K562 (cell line): Measurements from ENCODE around the gene THAP9. TPM values are rescaled to one million over a fixed set of nuclear protein-coding genes. Genes with fewer than 3 reads are reported as not detected.

Source experiments
- ATAC-seq: fragments of 200-7000 bp; cut with Tn5 transposase; 3 replicates; pipeline ENCODE4 v1.9.1; 2020; ENCODE audit warnings: moderate library complexity
- BruUV-seq: library from RNA; stranded (reverse); fragments of 400-500 nt; replicated peaks from 2 replicates; lab custom pipeline; 2021; lab: Mats Ljungman, UMichigan
- CTCF ChIA-PET: fragments of 300-600 bp; formaldehyde crosslinking; extraction: SDS; loops from one replicate; lab custom pipeline; 2021; ENCODE audit warnings: low intra/inter-chr PET ratio; lab: Yijun Ruan, JAX
- POLR2A ChIA-PET: fragments of 300-600, 350-650 bp; sonication (Branson Sonifier 250); formaldehyde crosslinking; extraction: SDS; loops from one replicate; lab custom pipeline; 2021; ENCODE audit warnings: antibody characterized with exemption, inconsistent platforms; lab: Yijun Ruan, JAX
- DNase-seq, 4 experiments: peaks; one replicate each; pipeline versions ENCODE4 v3.0.0 to v3.0.0-alpha.2; 2011 to 2018; ENCODE audit warnings: low spot score in 3 of 4, mixed read lengths in 3 of 4; ENCODE audit errors: extremely low read depth in 1 of 4
- FAIRE-seq: peaks from 2 replicates; lab custom pipeline; 2011; peaks lifted over from hg19 to GRCh38; lab: Jason Lieb, UNC
- H2AFZ ChIP-seq: 2 replicates; pipeline ENCODE4 v1.6.0; 2011; ENCODE audit warnings: low read depth, low read length, control low read depth, inconsistent platforms
- H3K27ac ChIP-seq: fragments of 200-600 bp; 3 replicates; pipeline ENCODE4 v1.8.0; 2011; ENCODE audit warnings: low read depth, mild to moderate bottlenecking, control low read depth, inconsistent platforms, low read length, moderate library complexity, mixed read lengths; ENCODE audit errors: extremely low read depth
- H3K27me3 ChIP-seq, 2 experiments: fragments of 300-600 bp in 1 of 2; 2 replicates in 1 of 2; 3 replicates in 1 of 2; pipeline versions ENCODE4 v1.6.0 to v1.8.0; 2011; ENCODE audit warnings: inconsistent platforms in 2 of 2, low read length in 2 of 2, mild to moderate bottlenecking in 1 of 2, mixed read lengths in 1 of 2, moderate library complexity in 1 of 2; ENCODE audit not compliant: control insufficient read depth in 2 of 2, insufficient read depth in 2 of 2
- H3K36me3 ChIP-seq: fragments of 300-600 bp; 3 replicates; pipeline ENCODE4 v1.8.0; 2011; ENCODE audit warnings: mild to moderate bottlenecking, low read length, inconsistent platforms; ENCODE audit not compliant: control insufficient read depth, insufficient read depth
- H3K4me1 ChIP-seq, 2 experiments: fragments of 200-600 bp in 1 of 2; replicated peaks in 1 of 2; 2 replicates in 1 of 2; 3 replicates in 1 of 2; pipeline versions ENCODE4 v1.5.1 to v1.8.0; 2011; ENCODE audit warnings: inconsistent platforms in 2 of 2, low read length in 2 of 2, mild to moderate bottlenecking in 1 of 2, mixed read lengths in 1 of 2, moderate library complexity in 1 of 2; ENCODE audit not compliant: control insufficient read depth in 2 of 2, insufficient read depth in 2 of 2
- H3K4me2 ChIP-seq: 2 replicates; pipeline ENCODE4 v1.6.1; 2011; ENCODE audit warnings: low read length, control low read depth, inconsistent platforms, mixed read lengths; ENCODE audit not compliant: insufficient read depth
- H3K4me3 ChIP-seq: fragments of 200-600 bp; sonication (generic), shearing (Covaris generic); 2 replicates; pipeline ENCODE4 v1.5.1; 2016; ENCODE audit warnings: control low read depth, inconsistent platforms
- H3K79me2 ChIP-seq: fragments of 200-600 bp; 3 replicates; pipeline ENCODE4 v1.8.0; 2011; ENCODE audit warnings: low read length, inconsistent platforms; ENCODE audit not compliant: control insufficient read depth, insufficient read depth
- H3K9ac ChIP-seq, 2 experiments: 2 replicates each; pipeline versions ENCODE4 v1.6.0 to v1.6.1; 2011; ENCODE audit warnings: low read depth in 2 of 2, low read length in 2 of 2, control low read depth in 1 of 2, inconsistent platforms in 1 of 2, mild to moderate bottlenecking in 1 of 2, mixed read lengths in 1 of 2; ENCODE audit not compliant: insufficient read depth in 1 of 2
- H3K9me1 ChIP-seq: one replicate; pipeline ENCODE4 v1.6.0; 2011; ENCODE audit warnings: inconsistent platforms, mild to moderate bottlenecking, low read length, moderate library complexity; ENCODE audit not compliant: control insufficient read depth, insufficient read depth
- H3K9me3 ChIP-seq: replicated peaks from 2 replicates; pipeline ENCODE4 v1.5.1; 2011; ENCODE audit warnings: low read depth, low read length, inconsistent platforms; ENCODE audit not compliant: control insufficient read depth, insufficient read depth
- H4K20me1 ChIP-seq: replicated peaks from 2 replicates; pipeline ENCODE4 v1.6.1; 2011; ENCODE audit warnings: low read length, inconsistent platforms, mixed read lengths; ENCODE audit not compliant: control insufficient read depth, insufficient read depth
- CBX1 ChIP-seq: sonication (generic); IDR thresholded peaks from 2 replicates; pipeline ENCODE4 v1.6.1; 2016; ENCODE audit warnings: antibody characterized with exemption, low read depth, mild to moderate bottlenecking
- FOXA3 ChIP-seq, 2 experiments: fragments of 450-650 bp in 1 of 2; sonication (generic) in 1 of 2; formaldehyde crosslinking; IDR thresholded peaks in 1 of 2; conservative IDR thresholded peaks in 1 of 2; 2 replicates each; pipeline versions ENCODE4 v1.4.0 to v1.8.0; 2020 to 2022; ENCODE audit warnings: mild to moderate bottlenecking in 2 of 2, missing genetic modification reagents in 1 of 2
- GABPA ChIP-seq: fragments of 200-800 bp; sonication (Bioruptor generic); conservative IDR thresholded peaks from 2 replicates; pipeline ENCODE4 v1.6.1; 2016; ENCODE audit warnings: low read depth, missing genetic modification characterization, missing compliant biosample characterization
- GATA2 ChIP-seq: sonication (generic); formaldehyde crosslinking; IDR thresholded peaks from 2 replicates; pipeline ENCODE4 v1.4.0; 2020; ENCODE audit warnings: mild to moderate bottlenecking, missing genetic modification reagents
- GATAD2B ChIP-seq: fragments of 450-650 bp; IDR thresholded peaks from 2 replicates; pipeline ENCODE4 v1.6.1; 2017; ENCODE audit warnings: mild to moderate bottlenecking, borderline replicate concordance
- KHSRP ChIP-seq: fragments of 450-650 bp; IDR thresholded peaks from 2 replicates; pipeline ENCODE4 v1.6.1; 2017
- NR0B1 ChIP-seq: fragments of 450-650 bp; IDR thresholded peaks from one replicate; pipeline ENCODE4 v1.6.1; 2018; ENCODE audit warnings: mild to moderate bottlenecking, moderate library complexity; ENCODE audit not compliant: partially characterized antibody
- SMARCA4 ChIP-seq: fragments of 450-650 bp; IDR thresholded peaks from 2 replicates; pipeline ENCODE4 v1.6.1; 2016
- TCF7L2 ChIP-seq: fragments of 150-350 bp; IDR thresholded peaks from 2 replicates; pipeline ENCODE4 v1.6.1; 2016; ENCODE audit warnings: low read depth, mild to moderate bottlenecking, low read length, moderate library complexity
- ZBTB26 ChIP-seq: fragments of 450-650 bp; formaldehyde crosslinking; IDR thresholded peaks from 2 replicates; pipeline ENCODE4 v1.4.0; 2022; ENCODE audit warnings: missing genetic modification characterization
- ZNF277 ChIP-seq: fragments of 250-450 bp; sonication (Bioruptor Pico); IDR thresholded peaks from 2 replicates; pipeline ENCODE4 v1.8.0; 2022; ENCODE audit warnings: inconsistent platforms, mild to moderate bottlenecking, moderate library complexity, borderline replicate concordance
- ZNF518B ChIP-seq: fragments of 250-450 bp; sonication (Bioruptor Pico); IDR thresholded peaks from 2 replicates; pipeline ENCODE4 v1.5.0; 2021; ENCODE audit warnings: mild to moderate bottlenecking, moderate library complexity
- WGBS: fragments of 100-300 bp; shearing (Covaris generic); methylation state at CpG from one replicate; pipeline ENCODE4 v1.1.6; 2016; ENCODE audit warnings: low coverage, mixed read lengths; ENCODE audit not compliant: insufficient coverage; ENCODE audit errors: missing lambda C conversion rate; 5-methylcytosine and 5-hydroxymethylcytosine counted together
- in situ Hi-C: fragments of 300-500 bp; cut with MboI; formaldehyde crosslinking; loops from 4 replicates; pipeline ENCODE4 v1.15.0; 2018; ENCODE audit warnings: inconsistent platforms, mixed read lengths
- intact Hi-C: fragments of 100-400 bp; cut with micrococcal nuclease; formaldehyde crosslinking; loops from 2 replicates; pipeline ENCODE4 v1.14.2; 2022
- polyA plus RNA-seq, 8 experiments: library from polyadenylated mRNA; depleted of rRNA in 4 of 8; stranded (reverse) in 5 of 8; unstranded in 3 of 8; fragments of >200 nt; fragmentation: Nextera tagmentation in 2 of 8; fragmentation: Illumina TruSeq in 1 of 8; extraction: Ambion mirVana in 2 of 8; extraction: Trizol in 1 of 8; gene quantifications; 2 replicates each; pipeline versions ENCODE4 v1.2.1 to v1.2.3, GENCODE V29; 2011 to 2014; ENCODE audit warnings: inconsistent platforms in 1 of 8, missing spikeins in 1 of 8
- total RNA-seq, 7 experiments: library from RNA; depleted of rRNA in 6 of 7; stranded (reverse); fragments of >200 nt in 6 of 7; fragmentation: Illumina TruSeq in 2 of 7; extraction: Trizol in 2 of 7; gene quantifications; 2 replicates each; pipeline versions ENCODE4 v1.2.1 to v1.2.3, GENCODE V29; 2011 to 2021; ENCODE audit warnings: low replicate concordance in 1 of 7

The THAP9 gene
- total and polyA plus RNA-seq, 9 of the 15 experiments (the other 6 are each of a cell fraction or from before 2014, with no cell fraction given), result 3.4 to 7.0 (median 5.4) TPM

GRCh38 chr4:82899374-82900065 lies 1.0 kb upstream of the THAP9 start (continued):
- TF ChIP-seq GATAD2B (0 out of 2 replicates have a peak, but pooled peaks have one; percentile 4), ZNF277 (CRISPR knock-in tag) (no peak)

- peaks cover 41% of the 10 kb centered on the region for H3K36me3 ChIP-seq
- no peaks in the 10 kb centered on the region for H3K9me1 ChIP-seq
- H3K79me2 ChIP-seq, result peaks cover 73% of the 10 kb centered on the region
- H3K27ac ChIP-seq, result peak overlapping the region; percentile 100
- peak overlapping the region; percentile 100 for H3K4me2 ChIP-seq
- intact Hi-C loops (loop anchor here (2.0 to 5.0 kb wide), 4 partner anchors 113 to 528 kb away; partner anchors contain the start of genes COPS4, COQ2 and HNRNPD), in situ Hi-C loops (no loop called here)
- ATAC-seq, result peak; percentile 16
- TSS peak; percentile 59 for BruUV-seq
- FAIRE-seq, result no peak
- peaks cover 5 to 9% of the 10 kb centered on the region in 2 experiments; a peak in 4 of 5 replicates for H3K4me1 ChIP-seq
- POLR2A ChIA-PET, result interaction anchor here (0.6 to 3.1 kb wide), 23 partner anchors 10 to 385 kb away, joined by 3 to 39 read pairs (median 4); partner anchors contain the start of genes COPS4, COQ2, LIN54 and SEC31A
- peak overlapping the region; percentile 85 to 99 for H3K9ac ChIP-seq
- WGBS, result 0% methylated on average over 14 of the region's 14 CpGs
- H4K20me1 ChIP-seq, result peaks cover 7% of the 10 kb centered on the region; the same call in 1 of the 2 replicates
- H3K4me3 ChIP-seq, result peak overlapping the region; percentile 75
- no peaks in the 10 kb centered on the region for H3K27me3 ChIP-seq
- peak in 2 of 4 experiments; percentile 26 to 32 for DNase-seq
- CTCF ChIA-PET, result no interaction called here
- H2AFZ ChIP-seq, result peak overlapping the region; percentile 87
- H3K9me3 ChIP-seq, result no peaks in the 10 kb centered on the region
- no peak for TF ChIP-seq GABPA
- TF ChIP-seq ZNF518B, result no peak
- TF ChIP-seq ZBTB26, result no peak
- TF ChIP-seq CBX1, result no peak
- TF ChIP-seq NR0B1, result no peak
- TF ChIP-seq GATA2 (CRISPR knock-in tag), result peak; percentile 64
- peak; percentile 58 for TF ChIP-seq KHSRP
- no peak for TF ChIP-seq SMARCA4
- no peak for TF ChIP-seq TCF7L2
- no peak for TF ChIP-seq FOXA3 (CRISPR knock-in tag; conservative IDR thresholded peaks at IDR 0.05 in 1 of 2, IDR thresholded peaks at IDR 0.05 in 1 of 2)
These were observed 497 bp upstream of the THAP9 start for GRCh38 chr4:82900066-82900410.
